ENCODE measurements around the gene EIPR1. TPM values are rescaled to one million over a fixed set of nuclear protein-coding genes. Genes with fewer than 3 reads are reported as not detected.

Gene EIPR1
- total RNA-seq, 2 donors from 2014 or later: 18.8 to 39.1 TPM

DNA sequence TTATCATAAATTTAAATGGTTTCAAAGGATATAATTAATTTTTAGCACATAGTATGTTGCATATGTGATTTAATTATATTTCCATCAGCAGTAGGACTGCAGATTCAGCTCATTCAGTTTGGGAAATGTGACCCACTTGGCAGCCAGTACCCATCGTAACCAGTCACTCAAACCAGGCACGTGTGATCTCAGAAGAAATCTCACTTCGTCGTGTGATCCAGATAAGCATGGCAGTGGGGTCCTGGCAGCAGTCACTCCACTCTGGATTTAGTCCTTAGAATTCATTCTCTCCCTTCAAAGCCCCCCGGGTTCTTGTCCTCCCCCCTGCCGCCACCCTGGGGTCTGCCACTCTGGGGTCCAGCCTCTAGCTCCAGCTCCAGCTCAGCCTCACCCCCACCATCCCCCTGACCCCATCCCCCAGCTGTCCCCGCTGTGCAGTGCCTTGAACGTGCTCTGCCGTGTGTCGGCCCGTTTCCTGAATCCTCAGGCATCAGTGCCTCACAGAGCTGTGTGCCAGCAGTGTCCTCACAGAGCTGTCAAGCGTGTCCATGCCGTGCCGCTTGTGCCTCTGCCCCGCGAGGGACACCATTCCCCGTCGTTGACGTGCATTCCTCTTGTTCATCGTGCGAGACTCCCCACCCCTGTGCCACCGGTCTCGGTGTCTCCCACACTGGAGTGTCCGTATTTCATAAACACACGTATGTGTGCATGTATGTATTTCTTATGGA is 36.7 kb upstream of the EIPR1 start:
- DNase-seq: no peak
- intact Hi-C loops (cut with DNase I): no loop called here
- no peak overlapping the region for H3K9ac ChIP-seq (ENCODE audit: low read depth in 2 of 2, low read length in 2 of 2)
- no peaks in the 10 kb centered on the region for H3K9me3 ChIP-seq
- H3K4me3 ChIP-seq: no peak overlapping the region
- no peak overlapping the region for H3K27ac ChIP-seq
- TF ChIP-seq, protein P1, sequence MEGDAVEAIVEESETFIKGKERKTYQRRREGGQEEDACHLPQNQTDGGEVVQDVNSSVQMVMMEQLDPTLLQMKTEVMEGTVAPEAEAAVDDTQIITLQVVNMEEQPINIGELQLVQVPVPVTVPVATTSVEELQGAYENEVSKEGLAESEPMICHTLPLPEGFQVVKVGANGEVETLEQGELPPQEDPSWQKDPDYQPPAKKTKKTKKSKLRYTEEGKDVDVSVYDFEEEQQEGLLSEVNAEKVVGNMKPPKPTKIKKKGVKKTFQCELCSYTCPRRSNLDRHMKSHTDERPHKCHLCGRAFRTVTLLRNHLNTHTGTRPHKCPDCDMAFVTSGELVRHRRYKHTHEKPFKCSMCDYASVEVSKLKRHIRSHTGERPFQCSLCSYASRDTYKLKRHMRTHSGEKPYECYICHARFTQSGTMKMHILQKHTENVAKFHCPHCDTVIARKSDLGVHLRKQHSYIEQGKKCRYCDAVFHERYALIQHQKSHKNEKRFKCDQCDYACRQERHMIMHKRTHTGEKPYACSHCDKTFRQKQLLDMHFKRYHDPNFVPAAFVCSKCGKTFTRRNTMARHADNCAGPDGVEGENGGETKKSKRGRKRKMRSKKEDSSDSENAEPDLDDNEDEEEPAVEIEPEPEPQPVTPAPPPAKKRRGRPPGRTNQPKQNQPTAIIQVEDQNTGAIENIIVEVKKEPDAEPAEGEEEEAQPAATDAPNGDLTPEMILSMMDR (IDR thresholded peaks at IDR 0.05): no peak
- H3K27me3 ChIP-seq: no peaks in the 10 kb centered on the region
- H3K4me1 ChIP-seq: no peaks in the 10 kb centered on the region
- no peaks in the 10 kb centered on the region for H3K36me3 ChIP-seq

DNA sequence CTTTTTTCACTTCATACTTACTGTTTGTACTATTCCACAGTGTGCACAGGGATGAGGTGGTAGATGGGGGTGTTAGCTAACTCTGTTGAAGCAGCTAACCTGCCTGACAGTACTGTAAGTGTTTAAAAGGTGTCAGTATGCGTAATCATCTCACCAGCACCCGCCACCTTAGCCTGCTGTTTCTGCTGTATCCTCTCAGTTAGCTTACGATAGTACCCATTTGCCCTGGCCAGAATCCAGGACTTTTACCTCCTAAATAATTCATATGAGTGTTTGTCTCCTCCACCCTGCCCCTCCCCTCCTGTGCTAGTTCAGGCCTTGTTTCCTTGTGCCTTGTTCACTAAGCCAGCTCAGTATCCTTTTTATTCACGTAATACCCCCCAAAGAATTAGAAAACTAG is 36.1 kb upstream of the EIPR1 start:
- Histone ChIP-seq H3K4me1 (no peaks in the 10 kb centered on the region), H3K27ac (no peak overlapping the region), H3K9ac (ENCODE audit: low read depth in 2 of 2, low read length in 2 of 2) (no peak overlapping the region), H3K4me3 (no peak overlapping the region), H3K36me3 (no peaks in the 10 kb centered on the region), H3K27me3 (no peaks in the 10 kb centered on the region), H3K9me3 (no peaks in the 10 kb centered on the region)
- TF ChIP-seq, protein P1 (IDR thresholded peaks at IDR 0.05): no peak
- intact Hi-C loops (cut with DNase I): no loop called here
- no peak for DNase-seq

DNA sequence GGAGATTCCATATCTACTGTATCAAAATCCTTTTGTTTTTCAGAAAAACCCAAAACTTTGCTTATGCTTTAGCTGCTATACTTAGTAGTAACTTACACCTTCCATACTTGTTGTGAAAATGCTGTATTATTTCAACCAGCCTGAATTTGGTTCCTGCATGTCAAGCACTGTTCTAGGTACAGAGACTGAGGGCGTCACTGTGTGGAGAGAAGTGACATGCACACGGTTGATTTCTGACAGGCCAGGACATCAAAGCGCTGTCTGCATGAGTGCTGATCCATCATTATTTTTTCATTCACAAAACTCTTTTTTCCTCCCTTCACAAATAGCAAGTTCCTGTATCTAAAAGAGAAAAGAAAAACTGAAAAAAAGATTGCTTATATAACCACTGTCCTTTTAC is 33.5 kb upstream of the EIPR1 start:
- H3K9me3 ChIP-seq: no peaks in the 10 kb centered on the region
- TF ChIP-seq, protein P1 (IDR thresholded peaks at IDR 0.05): no peak
- no peaks in the 10 kb centered on the region for H3K4me1 ChIP-seq
- H3K36me3 ChIP-seq: no peaks in the 10 kb centered on the region
- no peak overlapping the region for H3K9ac ChIP-seq (ENCODE audit: low read depth in 2 of 2, low read length in 2 of 2)
- DNase-seq: no peak
- no peak overlapping the region for H3K4me3 ChIP-seq
- intact Hi-C loops (cut with DNase I): no loop called here
- no peaks in the 10 kb centered on the region for H3K27me3 ChIP-seq
- no peak overlapping the region for H3K27ac ChIP-seq

DNA sequence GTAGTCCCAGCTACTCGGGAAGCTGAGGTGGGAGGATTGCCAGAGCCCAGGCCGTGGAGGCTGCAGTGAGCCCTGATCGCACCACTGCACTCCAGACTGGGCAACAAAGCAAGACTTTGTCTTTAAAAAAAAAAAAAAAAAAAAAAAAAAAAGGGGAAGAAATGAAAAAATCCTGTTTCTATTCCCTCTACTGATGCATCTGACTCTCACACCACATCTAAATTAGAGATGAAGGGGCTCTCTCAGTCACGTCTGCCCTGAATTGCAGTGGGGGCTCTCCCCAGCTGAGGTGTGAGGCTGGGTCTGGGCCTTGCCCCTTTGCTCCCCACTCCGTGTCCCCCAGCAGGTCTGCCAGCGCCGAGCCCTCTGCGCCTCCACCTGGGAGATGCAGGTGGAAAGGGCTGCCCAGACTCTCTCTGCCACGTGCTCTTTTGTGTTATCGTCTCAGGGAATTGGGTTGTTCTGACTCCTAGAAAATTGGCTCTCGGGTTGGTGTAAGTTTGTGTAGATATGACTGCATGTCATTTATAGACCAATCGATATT is 32.1 kb upstream of the EIPR1 start:
- H3K9me3 ChIP-seq: no peaks in the 10 kb centered on the region
- H3K9ac ChIP-seq (ENCODE audit: low read depth in 2 of 2, low read length in 2 of 2): no peak overlapping the region
- intact Hi-C loops (cut with DNase I): no loop called here
- H3K36me3 ChIP-seq: no peaks in the 10 kb centered on the region
- no peak for DNase-seq
- no peaks in the 10 kb centered on the region for H3K27me3 ChIP-seq
- no peak overlapping the region for H3K27ac ChIP-seq
- H3K4me3 ChIP-seq: no peak overlapping the region
- TF ChIP-seq, protein P1 (IDR thresholded peaks at IDR 0.05): no peak
- no peaks in the 10 kb centered on the region for H3K4me1 ChIP-seq

DNA sequence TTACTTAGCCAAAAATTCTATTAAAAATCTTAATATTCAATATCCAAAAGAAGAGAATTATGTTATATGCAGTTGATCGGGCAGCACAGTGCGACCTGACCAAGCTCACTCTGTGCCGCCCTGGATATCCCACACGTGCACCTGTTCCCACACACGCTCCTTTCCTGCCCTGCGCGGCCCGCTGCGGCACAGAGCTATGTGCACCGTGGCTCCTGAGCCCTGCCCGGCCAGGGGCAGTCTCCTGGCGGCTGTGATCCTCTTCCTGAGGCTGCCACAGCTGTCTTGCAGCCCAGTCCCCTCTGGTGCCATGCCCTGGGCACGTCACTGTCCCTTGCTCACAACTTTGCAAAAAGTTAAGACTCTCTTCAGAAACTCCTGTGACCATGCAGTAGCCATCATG is 31.2 kb upstream of the EIPR1 start:
- Histone ChIP-seq H3K27me3 (no peaks in the 10 kb centered on the region), H3K4me1 (no peaks in the 10 kb centered on the region), H3K27ac (no peak overlapping the region), H3K9me3 (no peaks in the 10 kb centered on the region), H3K4me3 (no peak overlapping the region), H3K36me3 (no peaks in the 10 kb centered on the region), H3K9ac (ENCODE audit: low read depth in 2 of 2, low read length in 2 of 2) (no peak overlapping the region)
- no peak for DNase-seq
- TF ChIP-seq, protein P1 (IDR thresholded peaks at IDR 0.05): no peak
- intact Hi-C loops (cut with DNase I): no loop called here

Data from colonic mucosa (tissue), 4 donors.